GM12878 (cell line): ENCODE data around the gene GOLGA7B. TPM values are rescaled to one million over a fixed set of nuclear protein-coding genes. Genes with fewer than 3 reads are reported as not detected.

Source experiments
- ATAC-seq: fragments of 200-7000 bp; cut with Tn5 transposase; 3 replicates; pipeline ENCODE4 v1.9.1; 2020; ENCODE audit warnings: mild to moderate bottlenecking, moderate library complexity
- BruUV-seq: library from RNA; stranded (reverse); fragments of 400-500 nt; replicated peaks from 2 replicates; lab custom pipeline; 2021; lab: Mats Ljungman, UMichigan
- CTCF ChIA-PET: fragments of 300-600 bp; sonication (Branson Sonifier 250); formaldehyde crosslinking; extraction: SDS; loops from one replicate; lab custom pipeline; 2021; ENCODE audit warnings: inconsistent platforms; lab: Yijun Ruan, JAX
- POLR2A ChIA-PET: fragments of 350-600 bp; formaldehyde crosslinking; extraction: SDS; loops from one replicate; lab custom pipeline; 2021; ENCODE audit warnings: inconsistent platforms; lab: Charles Lee
- RAD21 ChIA-PET: fragments of 300-600 bp; sonication (Branson Sonifier 250); formaldehyde crosslinking; loops from one replicate; lab custom pipeline; 2023; ENCODE audit warnings: antibody characterized with exemption; ENCODE audit not compliant: unreplicated experiment; lab: Charles Lee
- SMC1A ChIA-PET: fragments of 300-600 bp; sonication (Branson Sonifier 250); formaldehyde crosslinking; loops from one replicate; lab custom pipeline; 2023; ENCODE audit not compliant: unreplicated experiment, uncharacterized antibody; lab: Charles Lee
- DNase-seq: peaks from one replicate; pipeline ENCODE4 v3.0.0-alpha.2; 2011; ENCODE audit warnings: low read depth, low spot score
- FAIRE-seq: peaks from 3 replicates; lab custom pipeline; 2011; peaks lifted over from hg19 to GRCh38; lab: Jason Lieb, UNC
- H2AFZ ChIP-seq: 2 replicates; pipeline ENCODE4 v1.6.0; 2011; ENCODE audit warnings: low read depth, low read length, control low read depth; ENCODE audit not compliant: control insufficient read depth
- H3K27ac ChIP-seq: 2 replicates; pipeline ENCODE4 v1.5.1; 2011; ENCODE audit warnings: control low read depth; ENCODE audit not compliant: control insufficient read depth, insufficient read depth
- H3K27me3 ChIP-seq, 2 experiments: replicated peaks in 1 of 2; 2 replicates each; pipeline versions ENCODE4 v1.6.0 to v1.6.1; 2011; ENCODE audit warnings: low read length in 1 of 2; ENCODE audit not compliant: control insufficient read depth in 2 of 2, insufficient read depth in 2 of 2
- H3K36me3 ChIP-seq, 2 experiments: 2 replicates each; pipeline ENCODE4 v1.5.1; 2011; ENCODE audit warnings: low read length in 1 of 2; ENCODE audit not compliant: control insufficient read depth in 2 of 2, insufficient read depth in 2 of 2
- H3K4me1 ChIP-seq: 2 replicates; pipeline ENCODE4 v1.6.1; 2011; ENCODE audit warnings: mild to moderate bottlenecking, low read length, moderate library complexity, mixed read lengths; ENCODE audit not compliant: control insufficient read depth, insufficient read depth
- H3K4me2 ChIP-seq: 2 replicates; pipeline ENCODE4 v1.6.0; 2011; ENCODE audit warnings: control low read depth; ENCODE audit not compliant: control insufficient read depth, insufficient read depth
- H3K4me3 ChIP-seq: fragments of 200-600 bp; sonication (generic); 2 replicates; pipeline ENCODE4 v1.5.1; 2016
- H3K79me2 ChIP-seq: 2 replicates; pipeline ENCODE4 v1.6.0; 2011; ENCODE audit warnings: low read length; ENCODE audit not compliant: control insufficient read depth, insufficient read depth
- H3K9ac ChIP-seq: 2 replicates; pipeline ENCODE4 v1.8.0; 2011; ENCODE audit warnings: low read length, control low read depth, mixed read lengths; ENCODE audit not compliant: control insufficient read depth, insufficient read depth
- H3K9me3 ChIP-seq: replicated peaks from 3 replicates; pipeline ENCODE4 v1.5.1; 2011; ENCODE audit warnings: mild to moderate bottlenecking, low read length; ENCODE audit not compliant: control insufficient read depth, insufficient read depth
- H4K20me1 ChIP-seq: 2 replicates; pipeline ENCODE4 v1.6.0; 2011; ENCODE audit not compliant: control insufficient read depth, insufficient read depth
- BCLAF1 ChIP-seq: fragments of 450-650 bp; IDR thresholded peaks from 2 replicates; pipeline ENCODE4 v1.6.1; 2017; ENCODE audit warnings: antibody characterized with exemption, mild to moderate bottlenecking, moderate library complexity
- CBX5 ChIP-seq: sonication (generic); IDR thresholded peaks from 2 replicates; pipeline ENCODE4 v1.6.1; 2016; ENCODE audit warnings: low read depth, moderate library complexity, mild to moderate bottlenecking, inconsistent platforms
- CHD4 ChIP-seq: fragments of 200-600 bp; sonication (generic); IDR thresholded peaks from 2 replicates; pipeline ENCODE4 v1.6.1; 2016; ENCODE audit warnings: mild to moderate bottlenecking
- PAX5 ChIP-seq: IDR thresholded peaks from 2 replicates; pipeline ENCODE4 v1.6.1; 2011; ENCODE audit warnings: low read depth, low read length, borderline replicate concordance
- SMAD1 ChIP-seq: fragments of 450-650 bp; IDR thresholded peaks from 2 replicates; pipeline ENCODE4 v1.6.1; 2018; ENCODE audit warnings: mild to moderate bottlenecking, low read depth; ENCODE audit not compliant: partially characterized antibody
- YY1 ChIP-seq: IDR thresholded peaks from 2 replicates; pipeline ENCODE4 v1.6.1; 2011; ENCODE audit warnings: low read depth, mild to moderate bottlenecking, low read length
- WGBS: methylation state at CpG from one replicate; pipeline ENCODE4 v1.1.6; 2016; ENCODE audit warnings: low lambda C conversion rate; ENCODE audit not compliant: insufficient replicate concordance, insufficient coverage; ENCODE audit errors: missing lambda C conversion rate; 5-methylcytosine and 5-hydroxymethylcytosine counted together
- in situ Hi-C: fragments of 300-500 bp; cut with MboI; formaldehyde crosslinking; loops from 9 replicates; pipeline ENCODE4 v1.14.3; 2018; ENCODE audit warnings: mixed read lengths
- intact Hi-C: fragments of 100-400 bp; cut with micrococcal nuclease; formaldehyde crosslinking; loops from one replicate; pipeline ENCODE4 v1.14.2; 2022; ENCODE audit not compliant: unreplicated experiment
- polyA plus RNA-seq, 11 experiments: library from polyadenylated mRNA; depleted of rRNA in 4 of 11; unstranded in 6 of 11; stranded (reverse) in 5 of 11; fragments of >200 nt; fragmentation: Nextera tagmentation in 4 of 11; fragmentation: Illumina TruSeq in 1 of 11; extraction: Ambion mirVana in 4 of 11; extraction: Trizol in 1 of 11; gene quantifications; 1 replicate in 1 of 11; 2 replicates in 10 of 11; pipeline versions ENCODE4 v1.2.1 to v1.2.3, GENCODE V29; 2011 to 2016; ENCODE audit warnings: inconsistent platforms in 2 of 11, missing spikeins in 2 of 11, low read depth in 1 of 11
- total RNA-seq, 4 experiments: library from RNA; depleted of rRNA in 3 of 4; stranded (reverse); fragments of >200 nt in 3 of 4; fragmentation: Illumina TruSeq in 1 of 4; extraction: Trizol in 1 of 4; gene quantifications; 2 replicates each; pipeline versions ENCODE4 v1.2.1 to v1.2.3, GENCODE V29; 2013 to 2021

GOLGA7B gene
- total and polyA plus RNA-seq, 10 of the 15 experiments (the other 5 are each of a cell fraction or from before 2014, with no cell fraction given), result 0.01 to 0.02 (median 0.01) TPM; not detected in 7

- no TSS peak for BruUV-seq
- Histone ChIP-seq H3K4me1 (no peaks in the 10 kb centered on the region), H3K4me3 (no peak overlapping the region), H3K27me3 (peaks cover 6 to 15% of the 10 kb centered on the region in 2 experiments; a peak in 2 of 4 replicates), H3K27ac (no peak overlapping the region), H3K36me3 (no peaks in the 10 kb centered on the region), H3K4me2 (no peak overlapping the region), H3K9me3 (no peaks in the 10 kb centered on the region), H3K79me2 (no peaks in the 10 kb centered on the region), H4K20me1 (no peaks in the 10 kb centered on the region), H3K9ac (no peak overlapping the region), H2AFZ (no peak overlapping the region)
- DNase-seq (no peak), FAIRE-seq (no peak), ATAC-seq (no peak)
- intact Hi-C loops, result no loop called here
- ChIA-PET POLR2A (no interaction called here), SMC1A (no interaction called here), CTCF (interaction anchor here (1.2 to 5.3 kb wide), 2 partner anchors 7 to 133 kb away, joined by 3 to 21 read pairs; no protein-coding TSS in a partner anchor), RAD21 (no interaction called here)
- in situ Hi-C loops, result no loop called here
- TF ChIP-seq SMAD1, result no peak
- no peak for TF ChIP-seq PAX5
- no peak for TF ChIP-seq BCLAF1
- no peak for TF ChIP-seq CBX5
- no peak for TF ChIP-seq CHD4
- no peak for TF ChIP-seq YY1
- 29% methylated on average over 12 of the region's 12 CpGs for WGBS
These were observed 58.2 kb downstream of the GOLGA7B start for GRCh38 chr10:97907830-97908229.
